Fibroblast of mammary gland (primary cell): Measurements from ENCODE around the gene FXYD3.
"Not testable (repeated sequence)": the region's sequence is repeated elsewhere in the genome, so short reads cannot be mapped to it uniquely, and the experiment has no call there.

Experiments
- DNase-seq: peaks from one replicate; pipeline ENCODE4 v3.0.0-alpha.2; 2010; ENCODE audit warnings: low read depth
- H3K4me3 ChIP-seq: 2 replicates; pipeline ENCODE4 v1.5.1; 2011; ENCODE audit warnings: low read depth, mild to moderate bottlenecking, low read length, moderate library complexity; ENCODE audit not compliant: control insufficient read depth
- TF ChIP-seq, protein P1 (sequence below): conservative IDR thresholded peaks from 2 replicates; pipeline ENCODE4 v1.5.1; 2011; ENCODE audit warnings: low read depth, low read length, inconsistent platforms; ENCODE audit not compliant: control insufficient read depth, insufficient read depth

Gene FXYD3

DNA sequence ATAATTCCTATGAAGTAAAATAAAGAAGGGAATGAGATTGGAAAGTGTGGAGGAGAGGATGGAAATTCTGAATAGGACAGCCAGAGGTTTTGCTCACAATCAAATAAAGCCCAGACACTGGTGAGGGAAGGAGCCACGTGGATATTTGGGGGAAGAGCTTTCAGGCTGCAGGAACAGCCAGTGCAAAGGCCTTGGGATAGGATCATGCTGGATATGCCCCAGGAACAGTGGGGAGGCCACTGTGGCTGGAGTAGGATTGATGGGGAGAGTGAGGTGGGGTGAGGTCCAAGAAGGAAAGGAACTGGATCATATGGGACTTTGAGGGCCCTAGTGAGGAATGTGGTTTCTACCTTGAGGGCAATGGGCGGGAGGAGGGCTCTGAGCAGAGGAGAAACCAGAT, 34.8 kb downstream of the FXYD3 start:
- no peak for DNase-seq
- H3K4me3 ChIP-seq = no peak overlapping the region
- TF ChIP-seq, protein P1, sequence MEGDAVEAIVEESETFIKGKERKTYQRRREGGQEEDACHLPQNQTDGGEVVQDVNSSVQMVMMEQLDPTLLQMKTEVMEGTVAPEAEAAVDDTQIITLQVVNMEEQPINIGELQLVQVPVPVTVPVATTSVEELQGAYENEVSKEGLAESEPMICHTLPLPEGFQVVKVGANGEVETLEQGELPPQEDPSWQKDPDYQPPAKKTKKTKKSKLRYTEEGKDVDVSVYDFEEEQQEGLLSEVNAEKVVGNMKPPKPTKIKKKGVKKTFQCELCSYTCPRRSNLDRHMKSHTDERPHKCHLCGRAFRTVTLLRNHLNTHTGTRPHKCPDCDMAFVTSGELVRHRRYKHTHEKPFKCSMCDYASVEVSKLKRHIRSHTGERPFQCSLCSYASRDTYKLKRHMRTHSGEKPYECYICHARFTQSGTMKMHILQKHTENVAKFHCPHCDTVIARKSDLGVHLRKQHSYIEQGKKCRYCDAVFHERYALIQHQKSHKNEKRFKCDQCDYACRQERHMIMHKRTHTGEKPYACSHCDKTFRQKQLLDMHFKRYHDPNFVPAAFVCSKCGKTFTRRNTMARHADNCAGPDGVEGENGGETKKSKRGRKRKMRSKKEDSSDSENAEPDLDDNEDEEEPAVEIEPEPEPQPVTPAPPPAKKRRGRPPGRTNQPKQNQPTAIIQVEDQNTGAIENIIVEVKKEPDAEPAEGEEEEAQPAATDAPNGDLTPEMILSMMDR = no peak

DNA sequence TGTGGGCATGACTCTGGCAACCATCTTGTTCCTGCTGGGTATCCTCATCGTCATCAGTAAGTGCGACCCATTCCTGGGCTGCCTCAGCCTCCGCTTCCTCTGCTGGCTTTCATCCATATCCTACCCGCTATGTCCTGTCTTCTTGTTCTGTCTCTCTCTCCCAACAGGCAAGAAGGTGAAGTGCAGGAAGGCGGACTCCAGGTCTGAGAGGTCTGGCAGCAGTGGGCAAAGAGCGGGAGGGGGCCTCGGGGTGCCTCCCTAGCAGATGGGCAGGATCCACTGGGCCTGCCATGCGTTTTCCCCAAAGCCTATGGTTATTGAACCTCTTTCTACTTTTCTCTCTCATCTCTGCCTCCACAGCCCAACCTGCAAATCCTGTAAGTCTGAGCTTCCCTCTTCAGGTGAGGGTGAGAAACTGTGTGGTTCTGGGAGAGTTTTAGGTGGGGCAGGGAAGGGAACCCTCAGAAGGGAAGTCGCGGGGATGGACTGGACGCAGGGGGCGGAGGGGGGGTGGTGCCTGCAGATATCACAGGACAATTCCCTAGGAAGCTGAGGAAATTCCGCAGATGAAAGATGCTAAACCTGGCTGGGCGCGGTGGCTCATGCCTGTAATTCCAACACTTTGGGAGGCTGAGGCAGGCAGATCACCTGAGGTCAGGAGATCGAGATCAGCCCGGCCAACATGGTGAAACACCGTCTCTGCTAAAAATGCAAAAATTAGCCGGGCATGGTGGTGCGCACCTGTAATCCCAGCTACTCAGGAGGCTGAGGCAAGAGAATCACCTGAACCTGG, 35.8 kb downstream of the FXYD3 start:
- DNase-seq = no peak
- H3K4me3 ChIP-seq = no peak overlapping the region
- TF ChIP-seq, protein P1 = no peak

DNA sequence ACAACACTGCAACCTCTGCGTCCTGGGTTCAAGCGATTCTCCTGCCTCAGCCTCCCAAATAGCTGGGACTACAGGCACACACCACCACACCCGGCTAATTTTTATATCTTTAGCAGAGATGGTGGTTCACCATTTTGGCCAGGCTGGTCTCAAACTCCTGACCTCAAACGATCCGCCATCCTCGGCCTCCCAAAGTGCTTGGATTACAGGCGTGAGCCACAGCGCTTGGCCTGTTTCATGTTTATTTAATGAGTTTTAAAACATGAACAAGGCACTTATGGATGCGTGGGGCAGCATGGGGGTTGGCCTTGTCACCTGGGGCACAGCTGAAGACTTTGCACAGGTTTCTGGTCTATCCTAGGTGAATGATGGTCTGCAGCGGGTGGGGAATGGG, 37.5 kb downstream of the FXYD3 start:
- not testable (repeated sequence) for DNase-seq, H3K4me3 ChIP-seq

DNA sequence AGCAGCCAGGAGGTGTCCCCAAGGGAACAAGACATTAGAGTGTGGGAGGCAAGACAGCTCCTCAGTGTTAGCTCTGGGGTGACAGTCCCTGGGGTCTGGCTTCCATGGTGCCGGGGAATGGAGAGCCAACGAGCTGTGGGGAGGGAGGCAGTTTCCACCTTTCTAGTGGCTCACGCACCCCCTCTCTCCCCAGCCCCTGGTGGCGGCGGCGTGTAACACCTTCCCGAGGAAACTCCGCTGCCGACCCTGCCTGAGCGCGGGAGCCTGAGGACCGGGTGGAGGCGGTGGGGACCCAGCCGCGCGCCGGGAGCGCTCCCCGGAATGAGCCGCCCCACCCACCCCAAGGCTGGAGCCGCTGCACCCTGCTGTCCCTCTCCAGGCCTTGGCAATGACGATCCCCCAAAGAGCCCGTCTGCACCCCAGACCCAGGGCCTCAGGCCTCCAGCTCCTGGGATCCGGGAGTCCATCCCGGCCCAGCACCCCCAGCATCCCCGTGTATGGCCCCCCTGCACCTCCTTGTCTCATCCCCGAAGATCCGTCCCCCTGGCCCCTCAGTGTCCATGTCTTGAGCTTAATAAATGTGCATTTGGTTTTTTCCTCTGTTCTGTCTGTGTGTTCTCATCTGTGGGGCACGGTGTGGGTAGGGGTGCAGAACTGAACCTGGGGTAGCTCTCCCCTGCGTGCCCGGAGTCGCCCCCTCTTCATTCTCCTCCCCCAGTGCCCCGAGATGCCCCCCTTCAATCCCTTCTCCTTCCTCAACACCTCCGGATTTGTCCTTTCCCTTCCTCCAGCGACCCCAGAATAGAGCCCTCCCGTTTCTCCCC, 38.3 kb downstream of the FXYD3 start:
- peak overlapping the region; percentile 91 for H3K4me3 ChIP-seq
- TF ChIP-seq, protein P1 = peak; percentile 50
- no peak for DNase-seq

DNA sequence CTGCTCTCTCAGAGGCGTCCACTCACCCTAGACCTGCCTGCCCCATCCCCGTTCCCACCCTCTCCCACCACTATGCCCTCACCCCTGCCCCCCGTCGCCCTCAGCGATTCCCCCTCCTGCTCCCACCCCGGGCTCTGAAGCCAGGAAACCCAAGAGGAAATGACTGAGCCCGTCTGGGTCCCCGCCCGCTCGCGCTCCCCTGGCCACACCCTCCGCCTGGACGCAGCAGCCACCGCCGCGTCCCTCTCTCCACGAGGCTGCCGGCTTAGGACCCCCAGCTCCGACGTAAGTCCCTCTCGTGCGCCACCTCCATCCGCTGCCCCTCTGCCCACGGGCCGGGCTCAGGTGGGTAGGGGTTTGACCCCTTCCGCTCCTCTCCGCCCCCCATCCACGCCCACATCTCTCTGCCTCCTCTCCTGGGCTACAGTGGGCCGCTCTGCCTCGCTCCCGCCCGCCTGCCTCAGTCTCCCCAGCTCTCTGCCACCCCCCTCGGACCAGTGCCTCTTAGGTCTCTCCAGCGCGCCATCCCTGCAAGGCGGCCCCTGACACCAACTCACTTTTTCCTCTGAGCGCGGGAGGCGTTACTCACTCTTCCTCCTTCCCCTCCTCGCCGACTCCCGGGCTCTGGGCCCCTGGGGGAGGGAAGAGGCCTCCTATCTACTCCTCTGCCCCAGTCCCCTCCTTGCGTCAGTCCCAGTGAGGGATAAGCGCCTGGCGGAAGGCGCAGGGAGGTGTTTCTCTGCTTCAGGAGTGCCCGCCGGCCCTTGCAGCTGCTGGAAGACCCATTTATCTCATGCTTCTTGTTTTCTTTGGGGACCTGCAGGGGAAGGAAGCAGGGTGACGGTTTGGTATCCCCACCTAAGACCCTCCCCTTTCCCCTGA, 39.1 kb downstream of the FXYD3 start, which contains the start of gene FXYD5:
Gene FXYD5, plus strand, starts transcription at position 211 of the 882 bp plus-strand sequence. CDS start 816 bp downstream, outside the sequence.
- DNase-seq = peak; percentile 80
- peak within 1 kb of the TSS; percentile 91 for H3K4me3 ChIP-seq
- TF ChIP-seq, protein P1 = no peak

DNA sequence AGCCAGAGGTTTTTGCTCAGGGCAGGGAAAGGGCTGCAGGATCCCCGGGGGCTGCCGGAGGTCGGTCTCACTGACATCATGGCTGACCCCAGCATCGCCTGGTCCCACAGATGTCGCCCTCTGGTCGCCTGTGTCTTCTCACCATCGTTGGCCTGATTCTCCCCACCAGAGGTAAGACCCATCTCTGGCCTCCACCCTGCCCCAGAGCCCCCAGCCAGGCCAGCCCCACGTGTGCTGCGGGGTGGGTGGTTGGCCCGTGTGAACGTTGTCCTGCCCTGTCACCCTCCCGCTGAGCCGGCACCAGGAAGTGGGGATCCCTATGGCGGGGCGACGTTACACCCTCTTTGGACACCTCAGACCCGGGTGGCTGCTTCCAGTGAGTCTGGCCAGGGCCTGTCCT, 39.8 kb downstream of the FXYD3 start:
- TF ChIP-seq, protein P1 = no peak
- no peak for DNase-seq
- peak overlapping the region; percentile 91 for H3K4me3 ChIP-seq
